Myocyte (in vitro differentiated cells): Measurements from ENCODE around the gene DNAH17. TPM values are rescaled to one million over a fixed set of nuclear protein-coding genes. Genes with fewer than 3 reads are reported as not detected.

Experiments
- DNase-seq: peaks from one replicate; pipeline ENCODE4 v3.0.0-alpha.2; 2012; ENCODE audit warnings: low read depth
- total RNA-seq: library from RNA; depleted of rRNA; stranded (reverse); fragments of >200 nt; gene quantifications from 2 replicates; pipeline ENCODE4 v1.2.3, GENCODE V29; 2014

Gene DNAH17
- total RNA-seq, 1 donor from 2014 or later: not detected

- DNase-seq: no peak
Observed at GRCh38 chr17:78432226-78433012, 144.8 kb downstream of the DNAH17 start.

GRCh38 chr17:78431692-78431958, 145.6 kb downstream of the DNAH17 start:
- no peak for DNase-seq

GRCh38 chr17:78430892-78431691, 146.1 kb downstream of the DNAH17 start:
- no peak for DNase-seq

GRCh38 chr17:78429618-78429995, 147.6 kb downstream of the DNAH17 start:
- no peak for DNase-seq

GRCh38 chr17:78428836-78429617, 148.2 kb downstream of the DNAH17 start:
- DNase-seq: no peak

- no peak for DNase-seq
Observed at GRCh38 chr17:78428025-78428575, 149.1 kb downstream of the DNAH17 start.

- no peak for DNase-seq
Observed at GRCh38 chr17:78427140-78427539, 150.1 kb downstream of the DNAH17 start.

- DNase-seq: no peak
Observed at GRCh38 chr17:78426293-78426879, 150.8 kb downstream of the DNAH17 start.

- DNase-seq: no peak
Observed at GRCh38 chr17:78425429-78425828, 151.8 kb downstream of the DNAH17 start.

- DNase-seq: no peak
Observed at GRCh38 chr17:78423961-78424675, 153.1 kb downstream of the DNAH17 start.

- DNase-seq: no peak
Observed at GRCh38 chr17:78422872-78423588, 154.2 kb downstream of the DNAH17 start.

GRCh38 chr17:78422267-78422605, 155.0 kb downstream of the DNAH17 start:
- no peak for DNase-seq

- DNase-seq: peak; percentile 71
Observed at GRCh38 chr17:78421534-78422266, 155.5 kb downstream of the DNAH17 start.

GRCh38 chr17:78421084-78421533, 156.1 kb downstream of the DNAH17 start:
- no peak for DNase-seq

- no peak for DNase-seq
Observed at GRCh38 chr17:78419970-78420815, 157.0 kb downstream of the DNAH17 start.

- DNase-seq: no peak
Observed at GRCh38 chr17:78418326-78419026, 158.7 kb downstream of the DNAH17 start.

- DNase-seq: no peak
Observed at GRCh38 chr17:78417531-78417909, 159.7 kb downstream of the DNAH17 start.
